ENCODE data around the gene KCNRG.
"Not testable (repeated sequence)": the region's sequence is repeated elsewhere in the genome, so short reads cannot be mapped to it uniquely, and the experiment has no call there.

Gene KCNRG

DNA sequence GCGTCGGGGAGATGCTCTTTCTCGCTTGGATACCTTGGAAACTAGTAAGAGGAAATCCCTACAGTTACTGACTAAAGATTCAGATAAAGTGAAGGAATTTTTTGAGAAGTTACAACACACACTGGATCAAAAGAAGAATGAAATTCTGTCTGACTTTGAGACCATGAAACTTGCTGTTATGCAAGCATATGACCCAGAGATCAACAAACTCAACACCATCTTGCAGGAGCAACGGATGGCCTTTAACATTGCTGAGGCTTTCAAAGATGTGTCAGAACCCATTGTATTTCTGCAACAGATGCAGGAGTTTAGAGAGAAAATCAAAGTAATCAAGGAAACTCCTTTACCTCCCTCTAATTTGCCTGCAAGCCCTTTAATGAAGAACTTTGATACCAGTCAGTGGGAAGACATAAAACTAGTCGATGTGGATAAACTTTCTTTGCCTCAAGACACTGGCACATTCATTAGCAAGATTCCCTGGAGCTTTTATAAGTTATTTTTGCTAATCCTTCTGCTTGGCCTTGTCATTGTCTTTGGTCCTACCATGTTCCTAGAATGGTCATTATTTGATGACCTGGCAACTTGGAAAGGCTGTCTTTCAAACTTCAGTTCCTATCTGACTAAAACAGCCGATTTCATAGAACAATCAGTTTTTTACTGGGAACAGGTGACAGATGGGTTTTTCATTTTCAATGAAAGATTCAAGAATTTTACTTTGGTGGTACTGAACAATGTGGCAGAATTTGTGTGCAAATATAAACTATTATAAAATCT, 2.7 kb upstream of the KCNRG start:
- no peak for DNase-seq

GRCh38 chr13:50014386-50014785, 858 bp upstream of the KCNRG start:
- DNase-seq = no peak

DNA sequence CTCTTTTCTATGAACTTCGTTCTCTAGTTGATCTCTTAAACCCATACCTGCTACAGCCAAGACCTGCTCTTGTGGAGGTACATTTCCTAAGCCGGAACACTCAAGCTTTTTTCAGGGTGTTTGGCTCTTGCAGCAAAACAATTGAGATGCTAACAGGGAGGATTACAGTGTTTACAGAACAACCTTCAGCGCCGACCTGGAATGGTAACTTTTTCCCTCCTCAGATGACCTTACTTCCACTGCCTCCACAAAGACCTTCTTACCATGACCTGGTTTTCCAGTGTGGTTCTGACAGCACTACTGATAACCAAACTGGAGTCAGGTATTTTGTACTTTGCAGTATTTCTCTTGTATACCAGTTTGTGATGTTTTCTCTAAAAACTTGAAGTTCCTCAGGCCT, 506 bp downstream of the KCNRG start:
- DNase-seq = no peak

DNA sequence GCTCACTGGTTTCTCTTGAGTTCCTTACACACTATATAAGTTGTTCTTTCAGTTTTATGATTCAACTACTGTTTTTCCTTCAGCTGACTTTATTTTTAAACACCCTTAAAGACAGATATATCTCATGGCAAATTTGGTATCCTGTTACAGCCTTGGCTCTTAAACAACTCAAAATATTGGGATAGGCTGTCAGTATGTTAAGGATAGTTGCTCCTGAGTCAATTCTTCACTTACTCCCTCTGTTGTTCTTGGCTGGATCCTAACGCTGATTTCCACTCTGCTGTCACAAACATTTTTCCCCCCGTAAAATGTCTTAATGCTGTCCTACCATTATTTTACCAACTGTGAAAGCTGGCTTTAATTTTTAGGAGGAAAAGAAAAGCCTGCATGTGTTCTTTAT, 1.2 kb downstream of the KCNRG start:
- no peak for DNase-seq

DNA sequence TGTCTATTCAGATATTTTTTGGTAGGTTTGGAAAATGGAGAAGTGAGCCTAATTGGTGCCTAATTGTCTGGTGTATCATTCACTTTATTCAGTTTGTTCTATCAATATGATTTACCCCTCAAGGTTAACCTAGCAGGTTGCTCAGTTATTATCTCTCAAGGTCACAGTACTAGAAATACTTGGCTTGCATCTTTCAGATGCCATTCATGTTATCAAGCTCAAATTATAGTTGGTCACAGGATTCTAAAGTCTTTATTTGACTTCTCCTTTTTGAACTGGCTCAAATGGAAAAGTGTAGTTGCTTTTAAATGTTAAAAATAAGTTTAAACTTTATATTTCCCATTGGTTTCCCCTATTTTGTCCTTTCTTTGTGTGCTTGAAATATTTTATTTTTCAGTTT, 2.6 kb downstream of the KCNRG start:
- no peak for DNase-seq

DNA sequence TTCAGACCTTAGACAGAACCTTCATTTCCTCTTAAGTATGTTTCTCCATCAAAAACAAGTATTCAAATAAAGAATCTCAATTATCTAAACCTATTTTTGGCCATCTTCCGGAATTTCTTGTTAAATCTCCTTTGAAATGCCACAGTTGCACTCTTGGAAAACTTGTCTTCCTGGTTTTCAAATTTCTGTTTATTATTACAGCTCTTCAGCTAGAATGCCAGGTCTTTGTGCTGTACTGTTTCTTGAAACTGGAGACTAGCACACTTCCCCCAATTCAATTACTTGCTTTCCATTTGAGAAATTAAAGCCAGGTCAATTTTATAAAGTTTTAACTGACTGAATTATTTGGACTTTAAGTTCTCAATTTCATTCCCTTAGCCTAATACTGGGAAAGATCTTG, 10.2 kb downstream of the KCNRG start:
- no peak for DNase-seq

- DNase-seq = no peak
Measured at GRCh38 chr13:50026788-50027473, 11.7 kb downstream of the KCNRG start.

DNA sequence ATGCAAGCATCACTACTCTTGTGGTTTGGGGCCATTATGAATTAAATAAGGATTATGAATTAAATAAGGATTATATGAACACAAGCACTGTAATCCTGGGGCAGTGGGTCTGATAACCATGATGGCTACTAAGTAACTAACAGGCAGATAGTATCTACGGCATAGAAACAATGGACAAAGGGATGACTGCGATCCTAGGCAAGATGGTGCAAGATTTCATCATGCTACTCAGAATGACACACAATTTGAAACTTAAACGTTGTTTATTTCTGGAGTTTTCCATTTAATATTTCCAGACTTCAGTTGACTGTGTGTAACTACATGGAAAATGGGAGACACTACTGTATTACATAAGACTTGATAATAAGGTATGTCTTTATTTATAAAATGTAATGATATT, 15.1 kb downstream of the KCNRG start:
- DNase-seq = no peak

DNA sequence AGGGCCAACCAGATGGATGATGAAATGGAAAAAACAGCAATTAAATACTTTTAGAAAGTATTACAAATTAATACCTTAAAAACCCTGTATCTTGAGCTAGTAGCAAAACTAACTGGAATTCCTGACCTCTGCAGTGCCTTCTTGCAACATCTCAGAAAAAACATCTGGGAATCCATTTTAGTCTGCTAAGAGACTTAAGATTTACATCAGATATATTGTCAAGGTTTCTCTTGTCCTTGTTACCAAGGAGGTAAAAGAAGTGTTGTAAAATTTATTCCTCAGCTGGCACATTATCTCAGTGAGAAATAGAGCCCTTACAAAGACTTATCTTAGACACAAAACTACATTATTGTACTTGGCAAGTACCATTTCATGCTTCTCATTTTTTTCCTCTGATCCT, 18.5 kb downstream of the KCNRG start:
- DNase-seq = no peak

GRCh38 chr13:50037788-50038187, 22.5 kb downstream of the KCNRG start:
- DNase-seq = no peak

GRCh38 chr13:50038266-50038665, 23.0 kb downstream of the KCNRG start:
- no peak for DNase-seq

GRCh38 chr13:50052478-50052877, 37.2 kb downstream of the KCNRG start:
- DNase-seq = no peak

DNA sequence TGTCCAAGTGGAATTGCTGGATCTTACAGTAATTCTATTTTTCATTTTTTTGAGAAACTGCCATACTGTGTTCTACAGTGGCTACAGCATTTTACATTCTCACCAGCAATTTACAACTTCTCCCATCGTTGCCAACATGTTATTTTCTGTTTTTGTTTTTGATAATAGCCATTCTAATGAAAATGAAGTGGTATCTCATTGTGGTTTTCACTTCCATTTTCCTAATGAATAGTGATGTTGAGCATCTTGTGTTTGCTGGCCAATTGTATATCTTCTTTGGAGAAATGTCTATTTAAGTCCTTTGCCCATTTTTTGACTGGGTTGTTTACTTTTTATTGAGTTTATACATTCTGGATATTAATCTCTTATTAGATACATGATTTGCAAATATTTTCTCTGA, 38.6 kb downstream of the KCNRG start:
- no peak for DNase-seq

DNA sequence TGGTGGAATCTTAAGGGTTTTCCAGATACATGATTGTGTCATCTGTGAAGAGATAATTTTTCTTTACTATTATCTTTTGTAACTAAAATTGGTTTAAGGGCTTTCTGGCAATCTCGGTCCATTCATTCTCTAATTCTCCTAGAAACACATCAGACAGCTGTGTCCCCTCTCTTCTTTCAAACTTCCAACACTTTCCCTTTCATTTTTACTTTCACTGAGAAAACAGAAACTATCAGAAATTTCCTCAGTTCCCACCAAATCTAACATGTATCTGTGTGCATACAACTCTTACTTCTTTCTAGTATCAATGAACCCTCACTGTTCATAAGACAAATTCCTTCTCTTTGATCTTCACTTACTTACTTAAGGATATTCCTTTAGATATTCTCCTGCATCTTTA, 40.2 kb downstream of the KCNRG start:
- no peak for DNase-seq

GRCh38 chr13:50060718-50061117, 45.5 kb downstream of the KCNRG start:
- DNase-seq = no peak

DNA sequence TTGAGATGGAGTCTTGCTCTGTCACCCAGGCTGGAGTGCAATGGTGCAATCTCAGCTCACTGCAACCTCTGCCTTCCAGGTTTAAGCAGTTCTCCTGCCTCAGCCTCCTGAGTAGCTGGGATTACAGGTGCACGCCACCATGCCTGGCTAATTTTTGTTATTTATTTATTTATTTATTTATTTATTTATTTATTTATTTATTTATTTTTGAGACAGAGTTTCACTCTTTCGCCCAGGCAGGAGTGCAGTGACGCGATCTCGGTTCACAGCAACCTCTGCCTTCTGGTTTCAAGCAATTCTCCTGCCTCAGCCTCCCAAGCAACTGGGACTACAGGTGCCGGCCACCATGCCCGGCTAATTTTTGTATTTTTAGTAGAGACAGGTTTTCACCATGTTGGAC, 47.1 kb downstream of the KCNRG start:
- DNase-seq = not testable (repeated sequence)

GRCh38 chr13:50065712-50066111, 50.5 kb downstream of the KCNRG start:
- no peak for DNase-seq

DNA sequence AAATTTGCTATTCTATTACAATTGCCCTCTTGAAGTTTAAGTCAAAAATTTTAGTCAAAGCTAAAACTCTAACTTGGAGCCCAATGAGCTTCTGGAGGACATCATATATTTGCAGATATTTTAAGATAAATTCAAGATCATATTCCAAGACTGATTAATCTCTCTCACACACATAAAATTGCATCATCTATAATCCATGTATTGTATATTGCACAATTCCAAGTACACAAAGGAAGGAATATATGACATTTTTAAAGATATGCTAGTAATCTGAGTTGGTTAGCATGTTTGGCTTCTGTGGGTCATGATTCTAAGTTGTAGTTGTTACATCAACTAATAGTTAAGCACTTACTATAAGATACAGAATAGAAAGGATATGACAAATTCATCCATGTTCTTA, 53.3 kb downstream of the KCNRG start:
- no peak for DNase-seq

DNA sequence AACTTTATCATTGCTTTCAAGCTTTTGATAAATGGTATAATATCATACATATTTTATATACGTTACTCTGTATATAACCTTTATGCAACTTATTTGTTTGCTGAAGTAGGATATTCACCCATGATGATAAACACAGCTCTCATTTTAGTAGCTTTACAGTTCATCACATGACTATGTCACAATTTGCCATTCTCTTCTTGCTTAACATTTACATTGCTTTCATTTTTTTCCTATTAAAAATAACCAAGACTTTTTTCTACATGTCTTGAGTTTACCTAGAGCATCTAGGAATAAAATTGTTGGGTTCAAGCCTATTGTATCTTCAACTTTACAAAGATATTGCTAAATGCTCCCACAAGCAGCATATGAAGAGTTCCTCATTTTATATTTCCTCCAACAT, 54.0 kb downstream of the KCNRG start:
- no peak for DNase-seq

DNA sequence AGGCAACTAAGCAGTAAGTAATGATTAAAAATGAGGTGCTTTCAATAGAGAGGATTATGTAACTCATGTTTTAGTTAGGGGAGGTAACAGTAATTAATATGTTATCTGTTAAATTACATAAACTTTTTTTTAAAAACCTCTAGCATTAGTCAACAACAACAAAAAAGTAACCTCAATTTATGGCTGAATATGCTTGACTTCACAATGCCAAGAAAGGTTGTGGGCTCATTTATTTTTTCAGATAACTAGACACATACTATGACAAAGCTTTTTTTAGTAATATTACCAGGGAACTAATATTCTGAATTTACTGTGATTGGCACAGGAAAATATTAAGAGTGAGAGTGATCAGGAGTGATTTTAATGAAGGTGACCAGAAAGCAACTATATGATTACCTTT, 54.9 kb downstream of the KCNRG start:
- no peak for DNase-seq
